HL-60/S4 (cell line): ENCODE results near the gene CABP5.

Experiments
- in situ Hi-C: fragments of 300-500 bp; cut with MboI; formaldehyde crosslinking; loops from 2 replicates; pipeline ENCODE4 v1.14.3; 2022; ENCODE audit warnings: low sequenced_read_pairs

Gene CABP5

GRCh38 chr19:48033604-48034003 lies 10.3 kb downstream of the CABP5 start:
- in situ Hi-C loops = no loop called here

- in situ Hi-C loops = no loop called here
Measured at GRCh38 chr19:48030073-48030472, 13.8 kb downstream of the CABP5 start.

DNA sequence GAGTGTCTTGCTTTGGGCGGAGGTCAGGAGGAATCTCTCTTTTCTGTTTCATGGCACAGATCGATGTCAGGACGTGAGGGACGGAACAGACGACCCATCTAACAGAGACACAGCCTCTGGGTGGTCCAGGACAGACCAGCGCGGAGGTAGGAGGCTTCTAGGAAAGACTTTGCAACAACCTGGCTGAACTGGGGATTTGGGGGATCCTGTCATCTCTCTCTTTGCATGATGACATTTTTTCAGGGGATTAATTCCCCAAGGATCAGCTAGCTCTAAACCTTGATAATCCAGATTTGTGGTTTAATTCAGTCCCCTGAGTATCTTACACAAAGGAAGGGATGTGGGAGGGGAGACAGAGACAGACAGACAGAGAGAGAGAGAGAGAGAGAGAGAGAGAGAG lies 14.4 kb downstream of the CABP5 start:
- in situ Hi-C loops = no loop called here

DNA sequence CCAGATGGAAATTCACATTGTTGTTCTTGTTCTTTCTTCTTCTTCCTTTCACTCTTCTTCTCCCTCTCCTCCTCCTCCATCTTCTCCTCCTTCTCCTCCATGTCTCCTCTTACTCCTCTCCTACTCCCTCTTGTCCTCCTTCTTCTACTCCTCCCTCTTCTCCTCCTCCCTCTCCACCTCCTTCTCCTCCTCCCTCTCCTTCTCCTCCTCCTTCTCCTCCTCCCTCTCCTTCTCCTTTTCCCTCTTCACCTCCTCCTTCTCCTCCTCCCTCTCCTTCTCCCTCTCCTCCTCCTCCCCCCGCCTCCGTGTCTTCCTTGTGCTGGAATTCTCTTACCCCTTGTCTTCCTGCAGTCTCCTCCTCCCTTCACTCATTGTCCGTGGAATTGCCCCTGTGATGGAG lies 18.4 kb downstream of the CABP5 start:
- in situ Hi-C loops = no loop called here

- in situ Hi-C loops = no loop called here
Measured at GRCh38 chr19:48023518-48023917, 20.4 kb downstream of the CABP5 start.

DNA sequence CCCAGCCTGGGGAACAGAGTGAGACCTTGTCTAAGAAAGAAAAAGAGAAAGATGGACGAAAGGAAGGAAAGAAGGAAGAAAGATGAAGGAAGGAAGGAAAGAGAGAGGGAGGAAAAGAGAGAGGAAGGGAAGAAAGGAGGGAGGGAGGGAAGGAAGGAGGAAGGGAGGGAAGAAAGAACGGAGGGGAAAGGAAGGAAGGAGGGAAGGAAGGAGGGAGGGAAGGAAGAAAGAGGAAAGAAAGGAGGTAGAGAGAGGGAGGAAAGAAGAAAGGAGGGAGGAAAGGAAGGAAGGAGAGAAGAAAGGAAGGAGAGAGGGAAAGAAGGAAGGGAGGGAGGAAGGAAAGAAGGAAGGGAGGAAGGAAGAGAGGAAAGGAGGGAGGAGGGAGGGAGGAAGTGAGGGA lies 20.9 kb downstream of the CABP5 start:
- in situ Hi-C loops = no loop called here

DNA sequence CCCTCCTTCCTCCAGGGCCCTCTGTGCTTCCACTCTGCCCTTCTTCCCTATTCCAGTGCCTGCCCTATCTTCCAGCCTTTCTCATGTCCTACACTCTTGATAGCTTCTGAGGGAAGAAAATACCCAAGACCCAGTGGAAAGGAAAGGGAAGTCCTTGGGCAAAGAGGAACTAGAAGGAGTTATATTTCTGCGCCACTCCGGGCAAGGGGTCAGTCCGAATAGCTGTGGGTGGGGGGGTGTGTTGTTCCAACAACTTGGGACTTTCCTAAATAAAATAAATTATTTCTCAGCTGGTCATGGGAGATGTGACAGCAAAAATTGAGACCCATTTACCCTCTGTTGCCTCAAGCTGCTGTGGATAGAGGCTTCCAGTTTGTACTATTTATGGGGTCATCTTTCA lies 23.2 kb downstream of the CABP5 start:
- in situ Hi-C loops = no loop called here

DNA sequence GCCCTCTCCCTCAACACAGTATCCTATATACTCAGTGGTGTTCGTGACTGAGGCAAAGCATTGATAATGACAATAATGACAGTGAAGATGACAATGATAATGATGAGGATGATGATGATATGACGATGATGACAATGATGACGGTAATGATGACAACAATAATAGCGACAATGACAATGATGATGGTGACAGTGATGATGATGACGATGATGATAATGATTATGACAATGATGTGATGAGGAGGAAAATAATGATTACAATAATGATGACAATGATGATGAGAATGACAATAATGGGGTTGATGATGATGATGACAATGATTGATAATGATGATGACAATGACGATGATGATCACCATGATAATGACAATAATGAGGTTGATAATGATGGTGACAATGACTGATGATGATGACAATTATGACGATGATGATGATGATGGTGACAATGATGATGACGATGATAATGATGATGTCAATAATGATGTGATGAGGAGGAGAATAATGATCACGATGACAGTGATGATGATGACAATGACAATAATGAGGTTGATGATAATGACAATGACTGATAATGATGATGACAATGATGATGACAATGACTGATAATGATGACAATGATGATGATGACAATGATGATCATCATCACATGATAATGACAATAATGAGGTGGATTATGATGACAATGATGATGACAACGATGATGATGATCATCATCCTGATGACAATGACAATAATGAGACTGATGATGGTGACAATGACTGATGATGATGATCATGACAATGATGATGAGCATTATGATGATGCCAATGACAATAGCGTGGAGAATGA lies 32.7 kb downstream of the CABP5 start:
- in situ Hi-C loops = no loop called here

DNA sequence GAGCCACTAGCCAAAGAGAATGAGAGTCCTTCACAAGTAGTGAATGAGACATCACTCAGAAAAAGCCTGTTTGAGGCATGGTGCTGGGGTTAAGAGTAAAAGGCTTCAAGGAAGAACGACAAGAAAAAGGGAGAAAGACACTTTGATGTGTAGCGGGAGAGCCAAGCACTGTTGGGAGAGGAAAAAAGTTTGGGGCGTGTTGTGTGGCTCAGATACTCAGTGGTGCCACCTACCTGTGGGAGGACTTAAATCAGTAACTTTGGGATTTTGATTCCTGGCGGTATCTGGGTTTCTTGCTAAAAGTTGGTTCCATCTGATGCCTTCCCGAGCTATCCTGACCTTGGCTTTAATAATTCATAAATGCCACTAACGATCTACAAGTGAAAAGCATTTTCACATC lies 37.1 kb downstream of the CABP5 start:
- in situ Hi-C loops = no loop called here

DNA sequence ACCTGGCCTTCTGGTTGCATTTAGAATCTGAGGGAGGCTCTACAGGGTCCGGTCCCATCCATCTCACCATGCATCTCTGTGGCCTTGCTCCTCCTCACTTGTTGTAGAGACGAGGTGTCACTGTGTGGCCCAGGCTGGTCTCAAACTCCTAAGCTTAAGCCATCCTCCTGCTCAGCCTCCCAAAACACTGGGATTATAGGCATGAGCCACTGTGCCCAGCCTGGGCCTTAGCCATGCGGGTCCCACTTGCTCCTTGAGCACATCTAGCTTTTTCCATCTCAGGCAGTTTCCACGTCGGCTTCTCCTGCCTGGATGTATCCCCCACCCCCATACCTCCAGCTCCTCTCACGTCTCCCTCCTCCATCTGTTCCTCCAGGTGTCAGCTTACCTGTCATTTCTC lies 39.6 kb downstream of the CABP5 start:
- in situ Hi-C loops = no loop called here

DNA sequence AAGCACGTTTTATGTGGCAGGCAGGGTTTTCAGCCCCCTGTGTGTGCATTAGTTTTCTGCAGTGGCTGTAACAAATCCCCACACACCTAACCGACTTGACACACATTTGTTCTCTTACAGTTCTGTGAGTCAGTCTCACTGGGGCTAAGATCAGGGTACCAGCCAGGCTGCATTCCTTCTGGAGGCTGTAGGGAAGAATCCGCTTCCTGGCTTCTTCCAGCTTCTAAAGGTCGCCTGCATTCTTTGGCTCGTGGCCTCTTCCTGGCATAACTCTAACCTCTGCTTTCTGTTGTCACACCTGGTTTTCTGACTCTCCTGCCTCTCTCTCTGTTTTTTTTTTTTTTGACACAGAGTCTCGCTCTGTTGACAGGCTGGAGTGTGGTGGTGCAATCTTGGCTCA lies 43.0 kb downstream of the CABP5 start:
- in situ Hi-C loops = no loop called here

DNA sequence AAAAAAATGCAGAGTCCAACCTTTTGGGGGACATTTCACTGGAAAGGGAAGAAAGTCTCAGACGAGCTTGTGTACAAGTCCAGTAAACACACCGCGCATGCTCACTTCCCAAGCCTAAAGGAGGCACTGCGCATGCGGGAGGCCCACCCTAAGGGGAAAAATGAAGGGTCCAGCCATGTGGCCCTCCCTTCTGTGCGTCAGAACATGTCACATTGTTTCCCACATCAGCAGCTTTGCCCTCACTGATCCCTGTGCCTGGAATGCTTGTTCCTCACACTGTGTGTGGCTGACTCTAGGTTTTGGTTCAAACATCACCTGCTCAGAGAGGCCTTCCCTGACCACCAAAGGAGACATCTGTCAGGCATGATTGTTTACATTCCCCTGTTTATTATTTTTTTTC lies 45.1 kb downstream of the CABP5 start:
- in situ Hi-C loops = loop anchor here (25.0 kb wide), 1 partner anchor 589 kb away; no protein-coding TSS in a partner anchor

GRCh38 chr19:47996230-47996727 lies 47.6 kb downstream of the CABP5 start:
- in situ Hi-C loops = loop anchor here (25.0 kb wide), 1 partner anchor 591 kb away; no protein-coding TSS in a partner anchor

DNA sequence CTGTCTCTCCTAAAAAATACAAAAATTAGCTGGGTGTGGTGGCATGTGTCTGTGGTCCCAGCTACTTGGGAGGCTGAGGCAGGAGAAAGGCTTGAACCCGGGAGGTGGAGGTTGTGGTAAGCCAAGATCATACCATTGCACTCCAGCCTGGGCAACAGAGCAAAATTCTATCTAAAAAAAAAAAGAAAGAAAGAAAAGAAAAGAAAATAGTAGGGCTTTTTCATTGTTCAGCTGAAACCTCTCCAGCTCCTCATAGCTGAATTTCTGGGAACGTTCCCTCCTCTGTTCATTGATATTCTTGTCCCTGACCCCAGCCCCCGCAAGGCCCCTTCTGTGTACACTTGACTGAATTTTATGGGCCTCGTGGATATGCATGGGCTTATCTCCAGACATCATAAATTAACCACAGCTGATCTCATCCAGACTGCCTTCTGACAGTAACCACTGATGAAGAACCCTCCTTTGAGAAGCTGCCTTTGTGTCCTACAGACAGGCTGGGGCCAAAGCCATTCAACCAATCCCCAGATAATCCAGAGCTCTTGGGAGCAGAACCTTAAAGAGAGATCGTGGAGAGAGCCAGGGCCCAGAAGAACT lies 49.6 kb downstream of the CABP5 start, which contains the start of gene ELSPBP1:
Gene ELSPBP1, plus strand, starts transcription at position 424 of the 594 bp plus-strand sequence. CDS start 14,036 bp downstream, outside the sequence.
- in situ Hi-C loops = loop anchor here (25.0 kb wide), 1 partner anchor 593 kb away; no protein-coding TSS in a partner anchor

DNA sequence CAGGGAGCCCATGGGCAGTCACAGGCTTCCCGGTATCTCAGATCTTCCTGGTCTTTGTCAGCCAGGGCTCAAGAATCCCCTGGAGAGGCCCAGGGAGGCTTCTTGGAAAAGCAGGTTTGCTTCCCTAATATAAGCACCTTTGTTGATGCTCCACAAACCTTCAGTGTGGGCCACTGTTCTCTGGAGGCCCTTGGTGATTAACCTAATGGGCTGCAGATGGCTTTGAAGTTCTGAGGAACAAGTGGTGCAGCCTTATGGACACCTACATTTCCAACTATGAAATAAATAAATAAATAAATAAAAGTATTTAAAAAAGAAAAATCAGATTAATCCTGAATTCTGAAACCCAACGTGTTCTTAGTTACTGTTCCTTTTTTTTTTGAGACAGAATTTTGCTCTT lies 51.8 kb downstream of the CABP5 start, which contains the start of gene BSPH1:
Gene BSPH1, minus strand, starts transcription at position 101 of the 400 bp plus-strand sequence. Its CDS starts 89 bp downstream, at position 12.
- in situ Hi-C loops = loop anchor here (25.0 kb wide), 1 partner anchor 595 kb away; no protein-coding TSS in a partner anchor

- in situ Hi-C loops = loop anchor here (25.0 kb wide), 1 partner anchor 596 kb away; no protein-coding TSS in a partner anchor
Measured at GRCh38 chr19:47991191-47991808, 52.6 kb downstream of the CABP5 start.
